OCI-LY7 (cell line): ENCODE data around the gene CEND1. TPM values are rescaled to one million over a fixed set of nuclear protein-coding genes. Genes with fewer than 3 reads are reported as not detected.

ENCODE experiments used
- BruUV-seq: library from RNA; stranded (reverse); fragments of 400-500 nt; replicated peaks from 2 replicates; lab custom pipeline; 2021; lab: Mats Ljungman, UMichigan
- CTCF ChIA-PET: fragments of 300-600 bp; sonication (Branson Sonifier 250); formaldehyde crosslinking; loops from one replicate; lab custom pipeline; 2022; ENCODE audit warnings: antibody characterized with exemption; ENCODE audit not compliant: unreplicated experiment; lab: Charles Lee
- POLR2A ChIA-PET: fragments of 300-600 bp; sonication (Branson Sonifier 250); formaldehyde crosslinking; loops from one replicate; lab custom pipeline; 2022; ENCODE audit warnings: antibody characterized with exemption; lab: Charles Lee
- DNase-seq: peaks from one replicate; pipeline ENCODE4 v3.0.0-alpha.2; 2015; ENCODE audit warnings: low spot score
- H2AFZ ChIP-seq: fragments of 200-600 bp; sonication (generic), shearing (Covaris generic); 2 replicates; pipeline ENCODE4 v1.6.1; 2014; ENCODE audit warnings: mild to moderate bottlenecking, antibody characterized with exemption, low read length, moderate library complexity
- H3K27ac ChIP-seq: fragments of 200-600 bp; sonication (generic); 2 replicates; pipeline ENCODE4 v1.5.1; 2014; ENCODE audit warnings: mixed run types, low read depth, mild to moderate bottlenecking, moderate library complexity, low read length, inconsistent platforms; ENCODE audit not compliant: poor library complexity, severe bottlenecking
- H3K36me3 ChIP-seq: fragments of 200-600 bp; sonication (generic); 2 replicates; pipeline ENCODE4 v1.6.1; 2014; ENCODE audit warnings: mild to moderate bottlenecking, antibody characterized with exemption, low read length, moderate library complexity, mixed read lengths; ENCODE audit not compliant: insufficient read depth
- H3K4me1 ChIP-seq: fragments of 200-600 bp; sonication (generic); 2 replicates; pipeline ENCODE4 v1.5.1; 2014; ENCODE audit warnings: mild to moderate bottlenecking, low read length; ENCODE audit not compliant: insufficient read depth, poor library complexity, severe bottlenecking
- H3K4me2 ChIP-seq: fragments of 200-600 bp; sonication (generic); 2 replicates; pipeline ENCODE4 v1.6.1; 2014; ENCODE audit warnings: mild to moderate bottlenecking, low read length
- H3K4me3 ChIP-seq: fragments of 200-600 bp; sonication (generic); 2 replicates; pipeline ENCODE4 v1.5.1; 2014; ENCODE audit warnings: mild to moderate bottlenecking, low read depth, low read length; ENCODE audit not compliant: poor library complexity, severe bottlenecking
- H3K79me2 ChIP-seq: fragments of 200-600 bp; sonication (generic); 2 replicates; pipeline ENCODE4 v1.6.1; 2016; ENCODE audit warnings: low read depth, mild to moderate bottlenecking, low read length, moderate library complexity, mixed read lengths; ENCODE audit not compliant: insufficient read depth
- H3K9me2 ChIP-seq: fragments of 200-600 bp; sonication (generic); 2 replicates; pipeline ENCODE4 v1.6.1; 2016; ENCODE audit warnings: mild to moderate bottlenecking, low read length, mixed read lengths; ENCODE audit not compliant: insufficient read depth
- H3K9me3 ChIP-seq: fragments of 200-600 bp; sonication (generic); 2 replicates; pipeline ENCODE4 v1.6.1; 2014; ENCODE audit warnings: mild to moderate bottlenecking, mixed run types, low read length, mixed read lengths
- H4K20me1 ChIP-seq: fragments of 200-600 bp; sonication (generic); 2 replicates; pipeline ENCODE4 v1.6.1; 2014; ENCODE audit warnings: mild to moderate bottlenecking, antibody characterized with exemption, low read length, moderate library complexity, mixed read lengths; ENCODE audit not compliant: insufficient read depth
- CTCF ChIP-seq: fragments of 200-600 bp; sonication (generic); conservative IDR thresholded peaks from 2 replicates; pipeline ENCODE4 v1.5.1; 2014; ENCODE audit warnings: mild to moderate bottlenecking, antibody characterized with exemption, low read length, moderate library complexity, mixed read lengths
- EZH2phosphoT487 ChIP-seq: fragments of 200-600 bp; sonication (generic); IDR thresholded peaks from 2 replicates; pipeline ENCODE4 v1.6.1; 2018; ENCODE audit warnings: low read depth, borderline replicate concordance, mild to moderate bottlenecking, mixed run types, antibody characterized with exemption, low read length, moderate library complexity, mixed read lengths
- intact Hi-C: fragments of 100-400 bp; cut with micrococcal nuclease; formaldehyde crosslinking; loops from one replicate; pipeline ENCODE4 v1.10.0; 2022; ENCODE audit not compliant: unreplicated experiment
- total RNA-seq, 2 experiments: library from RNA; depleted of rRNA in 1 of 2; stranded (reverse); fragments of >200 nt in 1 of 2; shearing (Covaris generic) in 1 of 2; gene quantifications; 2 replicates each; pipeline ENCODE4 v1.2.3, GENCODE V29; 2014 to 2022

CEND1 gene
- total RNA-seq, 2 experiments from 2014 or later: 17.5 to 32.5 TPM

GRCh38 chr11:782264-783174, 7.4 kb downstream of the CEND1 start:
- no TSS peak for BruUV-seq
- Histone ChIP-seq H3K36me3 (peaks cover 2% of the 10 kb centered on the region; the same call in 1 of the 2 replicates), H3K9me3 (no peaks in the 10 kb centered on the region), H2AFZ (no peak overlapping the region), H3K4me1 (peaks cover 13% of the 10 kb centered on the region), H3K27ac (no peak overlapping the region), H3K4me2 (no peak overlapping the region), H4K20me1 (no peaks in the 10 kb centered on the region), H3K79me2 (no peaks in the 10 kb centered on the region), H3K9me2 (no peaks in the 10 kb centered on the region), H3K4me3 (no peak overlapping the region)
- no peak for TF ChIP-seq CTCF
- no peak for TF ChIP-seq EZH2phosphoT487
- ChIA-PET CTCF (no interaction called here), POLR2A (no interaction called here)
- DNase-seq: no peak
- intact Hi-C loops: no loop called here

GRCh38 chr11:779955-780532, 9.8 kb downstream of the CEND1 start:
- ChIA-PET CTCF (no interaction called here), POLR2A (interaction anchor here (0.6 kb wide), 1 partner anchor 166 kb away, joined by 3 read pairs; no protein-coding TSS in a partner anchor)
- TF ChIP-seq CTCF: no peak
- no peak for TF ChIP-seq EZH2phosphoT487
- H3K9me3 ChIP-seq: no peaks in the 10 kb centered on the region
- BruUV-seq: no TSS peak
- intact Hi-C loops: no loop called here
- peaks cover 19% of the 10 kb centered on the region for H3K4me1 ChIP-seq
- no peaks in the 10 kb centered on the region for H3K9me2 ChIP-seq
- peaks cover 1% of the 10 kb centered on the region; the same call in 1 of the 2 replicates for H3K36me3 ChIP-seq
- no peaks in the 10 kb centered on the region for H4K20me1 ChIP-seq
- H3K27ac ChIP-seq: no peak overlapping the region
- peaks cover 19% of the 10 kb centered on the region for H3K79me2 ChIP-seq
- H3K4me2 ChIP-seq: no peak overlapping the region
- no peak overlapping the region for H2AFZ ChIP-seq
- H3K4me3 ChIP-seq: no peak overlapping the region
- DNase-seq: no peak
